Loucy (cell line): ENCODE measurements around the gene PCDHB11.
"Not testable (repeated sequence)": the region's sequence is repeated elsewhere in the genome, so short reads cannot be mapped to it uniquely, and the experiment has no call there.

Experiments used
- H2AFZ ChIP-seq: fragments of 200-600 bp; sonication (generic); 2 replicates; pipeline ENCODE4 v1.6.0; 2016; ENCODE audit warnings: antibody characterized with exemption, mild to moderate bottlenecking, low read length, moderate library complexity
- H3F3A ChIP-seq: fragments of 200-600 bp; 2 replicates; pipeline ENCODE4 v1.6.0; 2016; ENCODE audit warnings: antibody characterized with exemption, low read depth, mild to moderate bottlenecking
- H3K27me3 ChIP-seq: fragments of 200-600 bp; sonication (generic); 2 replicates; pipeline ENCODE4 v1.6.1; 2014; ENCODE audit warnings: low read length, mild to moderate bottlenecking; ENCODE audit not compliant: insufficient read depth, poor library complexity, severe bottlenecking
- H3K36me3 ChIP-seq: fragments of 200-600 bp; sonication (generic); 2 replicates; pipeline ENCODE4 v1.6.1; 2016; ENCODE audit warnings: low read length; ENCODE audit not compliant: insufficient read depth
- H3K4me1 ChIP-seq: fragments of 200-600 bp; sonication (generic); 2 replicates; pipeline ENCODE4 v1.5.1; 2014; ENCODE audit warnings: low read length, mild to moderate bottlenecking; ENCODE audit not compliant: insufficient read depth, poor library complexity, severe bottlenecking
- H3K4me2 ChIP-seq: fragments of 200-600 bp; sonication (generic); 2 replicates; pipeline ENCODE4 v1.6.0; 2014; ENCODE audit warnings: antibody characterized with exemption, low read length, low read depth, mild to moderate bottlenecking; ENCODE audit not compliant: poor library complexity, severe bottlenecking
- H3K4me3 ChIP-seq: fragments of 200-600 bp; sonication (generic); 2 replicates; pipeline ENCODE4 v1.5.1; 2014; ENCODE audit warnings: low read length, mild to moderate bottlenecking, mixed read lengths; ENCODE audit not compliant: poor library complexity, severe bottlenecking
- H3K79me2 ChIP-seq: fragments of 200-600 bp; sonication (generic); 2 replicates; pipeline ENCODE4 v1.6.1; 2014; ENCODE audit warnings: low read length; ENCODE audit not compliant: insufficient read depth
- H3K9ac ChIP-seq: fragments of 200-600 bp; sonication (generic); 2 replicates; pipeline ENCODE4 v1.6.0; 2014; ENCODE audit warnings: mild to moderate bottlenecking, low read depth, low read length, moderate library complexity; ENCODE audit not compliant: poor library complexity, severe bottlenecking
- H3K9me2 ChIP-seq: fragments of 200-600 bp; sonication (generic); replicated peaks from 2 replicates; pipeline ENCODE4 v1.6.1; 2016; ENCODE audit warnings: low read depth, low read length, mixed read lengths
- H3K9me3 ChIP-seq: fragments of 200-600 bp; sonication (generic); 2 replicates; pipeline ENCODE4 v1.6.1; 2014; ENCODE audit warnings: mild to moderate bottlenecking, antibody characterized with exemption, low read length, low read depth; ENCODE audit not compliant: insufficient read depth
- H4K20me1 ChIP-seq: fragments of 200-600 bp; sonication (generic); 2 replicates; pipeline ENCODE4 v1.6.0; 2014; ENCODE audit warnings: antibody characterized with exemption, low read length, mild to moderate bottlenecking; ENCODE audit not compliant: insufficient read depth, poor library complexity, severe bottlenecking
- EZH2phosphoT487 ChIP-seq: fragments of 200-600 bp; IDR thresholded peaks from 2 replicates; pipeline ENCODE4 v1.6.1; 2018; ENCODE audit warnings: antibody characterized with exemption, mild to moderate bottlenecking, moderate library complexity, borderline replicate concordance
- TF ChIP-seq, protein P1 (sequence below): fragments of 200-600 bp; sonication (generic); conservative IDR thresholded peaks from 2 replicates; pipeline ENCODE4 v1.5.1; 2014; ENCODE audit warnings: mild to moderate bottlenecking, antibody characterized with exemption, low read length

PCDHB11 gene

DNA sequence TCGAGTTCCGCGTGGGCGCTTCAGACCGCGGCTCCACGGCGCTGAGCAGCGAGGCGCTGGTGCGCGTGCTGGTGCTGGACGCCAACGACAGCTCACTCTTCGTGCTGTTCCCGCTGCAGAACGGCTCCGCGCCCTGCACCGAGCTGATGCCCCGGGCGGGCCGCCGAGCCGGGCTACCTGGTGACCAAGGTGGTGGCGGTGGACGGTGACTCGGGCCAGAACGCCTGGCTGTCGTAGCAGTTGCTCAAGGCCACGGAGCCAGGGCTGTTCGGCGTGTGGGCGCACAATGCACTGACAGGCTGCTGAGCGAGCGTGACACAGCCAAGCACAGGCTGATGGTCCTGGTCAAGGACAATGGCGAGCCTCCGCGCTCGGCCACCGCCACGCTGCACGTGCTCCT lies 42.1 kb downstream of the PCDHB11 start:
- TF ChIP-seq EZH2phosphoT487, result no peak
- TF ChIP-seq, protein P1, sequence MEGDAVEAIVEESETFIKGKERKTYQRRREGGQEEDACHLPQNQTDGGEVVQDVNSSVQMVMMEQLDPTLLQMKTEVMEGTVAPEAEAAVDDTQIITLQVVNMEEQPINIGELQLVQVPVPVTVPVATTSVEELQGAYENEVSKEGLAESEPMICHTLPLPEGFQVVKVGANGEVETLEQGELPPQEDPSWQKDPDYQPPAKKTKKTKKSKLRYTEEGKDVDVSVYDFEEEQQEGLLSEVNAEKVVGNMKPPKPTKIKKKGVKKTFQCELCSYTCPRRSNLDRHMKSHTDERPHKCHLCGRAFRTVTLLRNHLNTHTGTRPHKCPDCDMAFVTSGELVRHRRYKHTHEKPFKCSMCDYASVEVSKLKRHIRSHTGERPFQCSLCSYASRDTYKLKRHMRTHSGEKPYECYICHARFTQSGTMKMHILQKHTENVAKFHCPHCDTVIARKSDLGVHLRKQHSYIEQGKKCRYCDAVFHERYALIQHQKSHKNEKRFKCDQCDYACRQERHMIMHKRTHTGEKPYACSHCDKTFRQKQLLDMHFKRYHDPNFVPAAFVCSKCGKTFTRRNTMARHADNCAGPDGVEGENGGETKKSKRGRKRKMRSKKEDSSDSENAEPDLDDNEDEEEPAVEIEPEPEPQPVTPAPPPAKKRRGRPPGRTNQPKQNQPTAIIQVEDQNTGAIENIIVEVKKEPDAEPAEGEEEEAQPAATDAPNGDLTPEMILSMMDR, result no peak
- H2AFZ ChIP-seq, result no peak overlapping the region
- no peaks in the 10 kb centered on the region for H3F3A ChIP-seq
- H3K36me3 ChIP-seq, result no peaks in the 10 kb centered on the region
- H3K9me3 ChIP-seq, result peaks cover 4% of the 10 kb centered on the region
- no peaks in the 10 kb centered on the region for H3K27me3 ChIP-seq
- no peak overlapping the region for H3K9ac ChIP-seq
- no peaks in the 10 kb centered on the region for H4K20me1 ChIP-seq
- H3K9me2 ChIP-seq, result no peaks in the 10 kb centered on the region
- no peaks in the 10 kb centered on the region for H3K4me1 ChIP-seq
- no peak overlapping the region for H3K4me2 ChIP-seq
- no peak overlapping the region for H3K4me3 ChIP-seq
- H3K79me2 ChIP-seq, result no peaks in the 10 kb centered on the region

DNA sequence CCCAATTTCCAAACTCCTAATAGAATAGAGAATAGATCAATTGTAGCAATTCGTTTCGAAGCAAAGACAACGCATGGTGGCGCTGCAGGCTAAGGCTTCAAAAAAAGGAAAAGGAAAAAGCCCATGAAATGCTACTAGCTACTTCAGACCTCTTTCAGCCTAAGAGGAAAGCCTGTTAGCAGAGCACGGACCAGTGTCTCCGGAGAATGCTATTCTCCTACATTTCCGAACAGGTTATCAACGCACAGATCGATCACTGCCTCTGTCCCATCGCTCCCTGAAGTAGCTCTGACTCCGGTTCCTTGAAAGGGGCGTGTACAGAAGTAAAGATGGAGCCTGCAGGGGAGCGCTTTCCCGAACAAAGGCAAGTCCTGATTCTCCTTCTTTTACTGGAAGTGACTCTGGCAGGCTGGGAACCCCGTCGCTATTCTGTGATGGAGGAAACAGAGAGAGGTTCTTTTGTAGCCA lies 45.9 kb downstream of the PCDHB11 start, which contains the start of gene PCDHB15:
Gene PCDHB15 (plus strand): TSS at position 146 of the 468 bp plus-strand sequence. CDS start 184 bp downstream, at position 330.
- H3K27me3 ChIP-seq, result no peaks in the 10 kb centered on the region
- no peaks in the 10 kb centered on the region for H4K20me1 ChIP-seq
- H3K9ac ChIP-seq, result no peak within 1 kb of the TSS
- no peak within 1 kb of the TSS for H2AFZ ChIP-seq
- no peaks in the 10 kb centered on the region for H3K4me1 ChIP-seq
- H3F3A ChIP-seq, result no peaks in the 10 kb centered on the region
- H3K79me2 ChIP-seq, result no peaks in the 10 kb centered on the region
- H3K9me2 ChIP-seq, result no peaks in the 10 kb centered on the region
- peaks cover 5% of the 10 kb centered on the region for H3K9me3 ChIP-seq
- TF ChIP-seq, protein P1, result no peak
- no peak for TF ChIP-seq EZH2phosphoT487
- no peak within 1 kb of the TSS for H3K4me2 ChIP-seq
- no peaks in the 10 kb centered on the region for H3K36me3 ChIP-seq
- H3K4me3 ChIP-seq, result no peak within 1 kb of the TSS

DNA sequence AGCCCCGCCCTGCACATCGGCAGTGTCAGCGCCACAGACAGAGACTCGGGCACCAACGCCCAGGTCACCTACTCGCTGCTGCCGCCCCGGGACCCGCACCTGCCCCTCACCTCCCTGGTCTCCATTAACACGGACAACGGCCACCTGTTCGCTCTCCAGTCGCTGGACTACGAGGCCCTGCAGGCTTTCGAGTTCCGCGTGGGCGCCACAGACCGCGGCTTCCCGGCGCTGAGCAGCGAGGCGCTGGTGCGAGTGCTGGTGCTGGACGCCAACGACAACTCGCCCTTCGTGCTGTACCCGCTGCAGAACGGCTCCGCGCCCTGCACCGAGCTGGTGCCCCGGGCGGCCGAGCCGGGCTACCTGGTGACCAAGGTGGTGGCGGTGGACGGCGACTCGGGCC lies 47.5 kb downstream of the PCDHB11 start:
- not testable (repeated sequence) for H2AFZ ChIP-seq, H3K79me2 ChIP-seq, H3K9ac ChIP-seq, H3K4me3 ChIP-seq, H3K9me2 ChIP-seq, H4K20me1 ChIP-seq, H3K4me1 ChIP-seq, H3K27me3 ChIP-seq, H3K36me3 ChIP-seq, H3F3A ChIP-seq, H3K4me2 ChIP-seq
- peaks cover 12% of the 10 kb centered on the region for H3K9me3 ChIP-seq

DNA sequence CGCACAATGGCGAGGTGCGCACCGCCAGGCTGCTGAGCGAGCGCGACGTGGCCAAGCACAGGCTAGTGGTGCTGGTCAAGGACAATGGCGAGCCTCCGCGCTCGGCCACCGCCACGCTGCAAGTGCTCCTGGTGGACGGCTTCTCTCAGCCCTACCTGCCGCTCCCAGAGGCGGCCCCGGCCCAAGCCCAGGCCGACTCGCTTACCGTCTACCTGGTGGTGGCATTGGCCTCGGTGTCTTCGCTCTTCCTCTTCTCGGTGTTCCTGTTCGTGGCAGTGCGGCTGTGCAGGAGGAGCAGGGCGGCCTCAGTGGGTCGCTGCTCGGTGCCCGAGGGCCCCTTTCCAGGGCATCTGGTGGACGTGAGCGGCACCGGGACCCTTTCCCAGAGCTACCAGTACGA lies 48.0 kb downstream of the PCDHB11 start:
- H2AFZ ChIP-seq, H3K27me3 ChIP-seq, H3K79me2 ChIP-seq, H3K4me2 ChIP-seq, H3K36me3 ChIP-seq, H3K4me1 ChIP-seq, H3F3A ChIP-seq, H3K4me3 ChIP-seq, H3K9me3 ChIP-seq, H4K20me1 ChIP-seq, H3K9me2 ChIP-seq, H3K9ac ChIP-seq: not testable (repeated sequence)
